ENCODE measurements around the gene PEMT. TPM values are rescaled to one million over a fixed set of nuclear protein-coding genes. Genes with fewer than 3 reads are reported as not detected.

Gene PEMT
- polyA plus RNA-seq, 2 of the 4 experiments (the other 2 are of a cell fraction): 47.5 to 47.8 TPM

DNA sequence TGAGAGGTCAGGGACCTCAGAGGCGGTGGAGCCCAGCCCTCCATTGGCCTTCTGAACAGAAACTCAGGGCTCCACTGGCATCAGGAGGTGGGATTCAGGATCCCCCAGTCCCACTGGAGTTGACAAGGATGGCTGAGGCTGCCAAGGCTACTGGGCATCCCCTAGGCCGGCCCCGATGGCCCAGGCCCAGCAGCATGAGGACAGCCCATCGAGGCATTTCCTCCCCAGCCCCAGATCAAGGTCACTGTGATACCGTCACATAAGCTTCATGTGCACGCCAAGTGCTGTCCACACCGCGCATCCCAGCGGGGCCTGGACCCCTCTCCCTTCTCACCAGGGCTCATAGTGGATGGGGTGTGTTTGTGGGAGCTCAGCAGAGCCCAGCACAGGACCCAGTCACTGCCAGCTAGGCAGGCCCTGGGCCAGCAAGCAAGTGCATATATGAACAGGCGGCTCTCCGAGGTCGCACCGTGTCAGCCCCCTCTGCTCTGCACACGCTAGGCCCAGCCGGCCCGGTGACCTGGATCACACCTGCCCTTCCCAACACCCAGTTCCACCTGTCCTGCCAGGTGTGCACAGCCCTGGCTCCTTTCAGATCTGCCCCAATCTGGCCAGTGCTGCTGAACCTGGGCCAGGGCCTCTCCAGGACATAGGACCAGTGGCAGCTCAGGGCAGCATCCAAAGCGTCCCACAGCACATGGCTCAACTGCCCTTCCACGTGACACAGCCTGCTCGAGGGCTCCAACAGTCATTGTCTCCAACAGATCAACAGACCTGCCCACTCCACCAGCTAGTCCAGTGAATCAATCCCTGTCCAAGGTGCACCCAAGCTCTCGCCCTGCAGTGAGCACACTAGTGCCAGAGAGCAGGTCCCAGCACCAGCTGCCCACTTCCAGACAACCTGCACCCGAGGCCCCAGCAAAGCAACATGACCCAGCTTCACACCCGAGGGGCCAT is 62.5 kb downstream of the PEMT start:
- H3K4me3 ChIP-seq: no peak overlapping the region
- H3K9me3 ChIP-seq: no peaks in the 10 kb centered on the region
- CTCF ChIA-PET: interaction anchor here (1.1 to 8.1 kb wide), 6 partner anchors 9 to 174 kb away, joined by 3 to 47 read pairs (median 8); partner anchors contain the start of gene RASD1
- H3K4me1 ChIP-seq: 0 out of 3 replicates have a peak, but pooled peaks cover 4% of the 10 kb centered on the region
- no peak overlapping the region for H3K4me2 ChIP-seq
- no peak for TF ChIP-seq ZFP36 (IDR thresholded peaks at IDR 0.05; ENCODE audit: borderline replicate concordance, partially characterized antibody)
- TF ChIP-seq, protein P1, sequence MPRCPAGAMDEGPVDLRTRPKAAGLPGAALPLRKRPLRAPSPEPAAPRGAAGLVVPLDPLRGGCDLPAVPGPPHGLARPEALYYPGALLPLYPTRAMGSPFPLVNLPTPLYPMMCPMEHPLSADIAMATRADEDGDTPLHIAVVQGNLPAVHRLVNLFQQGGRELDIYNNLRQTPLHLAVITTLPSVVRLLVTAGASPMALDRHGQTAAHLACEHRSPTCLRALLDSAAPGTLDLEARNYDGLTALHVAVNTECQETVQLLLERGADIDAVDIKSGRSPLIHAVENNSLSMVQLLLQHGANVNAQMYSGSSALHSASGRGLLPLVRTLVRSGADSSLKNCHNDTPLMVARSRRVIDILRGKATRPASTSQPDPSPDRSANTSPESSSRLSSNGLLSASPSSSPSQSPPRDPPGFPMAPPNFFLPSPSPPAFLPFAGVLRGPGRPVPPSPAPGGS (IDR thresholded peaks at IDR 0.05): no peak
- no peak for TF ChIP-seq PHF8 (IDR thresholded peaks at IDR 0.05; ENCODE audit: borderline replicate concordance, low read depth)
- no peak for TF ChIP-seq GATA3 (IDR thresholded peaks at IDR 0.05; ENCODE audit: borderline replicate concordance)
- no peak for TF ChIP-seq FOSB (CRISPR knock-in tag; IDR thresholded peaks at IDR 0.05)
- TF ChIP-seq, protein P2, sequence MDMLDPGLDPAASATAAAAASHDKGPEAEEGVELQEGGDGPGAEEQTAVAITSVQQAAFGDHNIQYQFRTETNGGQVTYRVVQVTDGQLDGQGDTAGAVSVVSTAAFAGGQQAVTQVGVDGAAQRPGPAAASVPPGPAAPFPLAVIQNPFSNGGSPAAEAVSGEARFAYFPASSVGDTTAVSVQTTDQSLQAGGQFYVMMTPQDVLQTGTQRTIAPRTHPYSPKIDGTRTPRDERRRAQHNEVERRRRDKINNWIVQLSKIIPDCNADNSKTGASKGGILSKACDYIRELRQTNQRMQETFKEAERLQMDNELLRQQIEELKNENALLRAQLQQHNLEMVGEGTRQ (IDR thresholded peaks at IDR 0.05): no peak
- no peak for TF ChIP-seq EHMT2 (IDR thresholded peaks at IDR 0.05; ENCODE audit: low read depth)
- TF ChIP-seq FOXS1 (CRISPR knock-in tag; IDR thresholded peaks at IDR 0.05): no peak
- TF ChIP-seq, protein P3, sequence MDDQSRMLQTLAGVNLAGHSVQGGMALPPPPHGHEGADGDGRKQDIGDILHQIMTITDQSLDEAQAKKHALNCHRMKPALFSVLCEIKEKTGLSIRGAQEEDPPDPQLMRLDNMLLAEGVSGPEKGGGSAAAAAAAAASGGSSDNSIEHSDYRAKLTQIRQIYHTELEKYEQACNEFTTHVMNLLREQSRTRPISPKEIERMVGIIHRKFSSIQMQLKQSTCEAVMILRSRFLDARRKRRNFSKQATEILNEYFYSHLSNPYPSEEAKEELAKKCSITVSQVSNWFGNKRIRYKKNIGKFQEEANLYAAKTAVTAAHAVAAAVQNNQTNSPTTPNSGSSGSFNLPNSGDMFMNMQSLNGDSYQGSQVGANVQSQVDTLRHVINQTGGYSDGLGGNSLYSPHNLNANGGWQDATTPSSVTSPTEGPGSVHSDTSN (IDR thresholded peaks at IDR 0.05): no peak
- no peak for TF ChIP-seq RFX5 (IDR thresholded peaks at IDR 0.05)
- TF ChIP-seq, protein P4, sequence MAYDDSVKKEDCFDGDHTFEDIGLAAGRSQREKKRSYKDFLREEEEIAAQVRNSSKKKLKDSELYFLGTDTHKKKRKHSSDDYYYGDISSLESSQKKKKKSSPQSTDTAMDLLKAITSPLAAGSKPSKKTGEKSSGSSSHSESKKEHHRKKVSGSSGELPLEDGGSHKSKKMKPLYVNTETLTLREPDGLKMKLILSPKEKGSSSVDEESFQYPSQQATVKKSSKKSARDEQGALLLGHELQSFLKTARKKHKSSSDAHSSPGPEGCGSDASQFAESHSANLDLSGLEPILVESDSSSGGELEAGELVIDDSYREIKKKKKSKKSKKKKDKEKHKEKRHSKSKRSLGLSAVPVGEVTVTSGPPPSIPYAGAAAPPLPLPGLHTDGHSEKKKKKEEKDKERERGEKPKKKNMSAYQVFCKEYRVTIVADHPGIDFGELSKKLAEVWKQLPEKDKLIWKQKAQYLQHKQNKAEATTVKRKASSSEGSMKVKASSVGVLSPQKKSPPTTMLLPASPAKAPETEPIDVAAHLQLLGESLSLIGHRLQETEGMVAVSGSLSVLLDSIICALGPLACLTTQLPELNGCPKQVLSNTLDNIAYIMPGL (CRISPR knock-in tag; IDR thresholded peaks at IDR 0.05; ENCODE audit: borderline replicate concordance): no peak
- DNase-seq (ENCODE audit: low read depth in 1 of 2, low spot score in 1 of 2): no peak
- POLR2A ChIA-PET: no interaction called here
- no peak for FAIRE-seq
- H3K27ac ChIP-seq: no peak overlapping the region
- ATAC-seq: peak in 1 of 2 experiments; percentile 42; a peak in 2 of 6 replicates
- 91% methylated on average over 22 of the region's 22 CpGs for WGBS (ENCODE audit: missing lambda C conversion rate)

DNA sequence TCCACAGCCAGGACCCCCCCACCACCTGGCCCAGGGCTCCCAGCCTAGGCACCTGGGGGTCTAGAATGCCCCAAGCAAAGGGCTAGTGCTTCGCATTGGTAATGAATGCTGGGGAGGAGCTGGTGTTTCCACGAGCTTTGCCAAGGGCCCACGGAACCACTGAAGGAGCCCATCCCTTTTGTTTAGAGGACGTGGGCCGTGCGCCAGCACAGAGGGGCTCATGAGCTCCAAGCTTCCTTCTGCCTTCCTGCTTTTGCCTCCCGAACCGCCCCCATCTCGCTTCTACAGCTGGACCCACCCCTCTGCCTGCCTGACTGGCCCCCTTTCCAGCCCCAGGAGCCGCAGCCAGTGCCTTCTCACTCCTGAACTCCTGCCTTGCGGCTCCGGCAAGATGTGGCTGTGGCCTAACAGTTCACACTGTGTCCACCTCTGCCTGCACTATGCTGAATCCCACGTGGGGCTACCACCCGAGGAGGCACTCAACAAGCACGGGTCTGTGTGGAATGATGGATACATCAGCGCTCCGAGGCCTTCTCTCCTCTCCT is 63.5 kb downstream of the PEMT start:
- ChIA-PET POLR2A (no interaction called here), CTCF (interaction anchor here (0.8 to 8.1 kb wide), 8 partner anchors 9 to 173 kb away, joined by 3 to 47 read pairs (median 6); partner anchors contain the start of gene RASD1)
- TF ChIP-seq KDM1A (IDR thresholded peaks at IDR 0.05; ENCODE audit: low read depth): no peak
- TF ChIP-seq, protein P1 (IDR thresholded peaks at IDR 0.05): no peak
- no peak for TF ChIP-seq CEBPB (IDR thresholded peaks at IDR 0.05)
- 0 out of 2 replicates have a peak, but pooled peaks have one; percentile 10 for TF ChIP-seq POLR2A (IDR thresholded peaks at IDR 0.05; ENCODE audit: low read length)
- no peak overlapping the region for H3K4me2 ChIP-seq
- no peaks in the 10 kb centered on the region for H3K9me3 ChIP-seq
- ATAC-seq: no peak
- peaks cover 5% of the 10 kb centered on the region; the same call in 2 of the 3 replicates for H3K4me1 ChIP-seq
- no peak overlapping the region for H3K4me3 ChIP-seq
- H3K27ac ChIP-seq: no peak overlapping the region
- WGBS (ENCODE audit: missing lambda C conversion rate): 88% methylated on average over 17 of the region's 17 CpGs
- no peak for DNase-seq (ENCODE audit: low read depth in 1 of 2, low spot score in 1 of 2)
- no peak for FAIRE-seq
